NCI-H187 (cell line): ENCODE measurements around the gene TMEM178A.

Source experiments
- DNase-seq, 2 experiments: peaks; one replicate each; lab custom pipeline; 2025; lab: John Stamatoyannopoulos, UW

Gene TMEM178A

GRCh38 chr2:39679805-39680204 is 14.1 kb downstream of the TMEM178A start:
- peak; percentile 25 to 32 for DNase-seq

- no peak for DNase-seq
Measured at GRCh38 chr2:39682066-39682692, 16.5 kb downstream of the TMEM178A start.

GRCh38 chr2:39683022-39683699 is 17.4 kb downstream of the TMEM178A start:
- no peak for DNase-seq

- no peak for DNase-seq
Measured at GRCh38 chr2:39684464-39684863, 18.7 kb downstream of the TMEM178A start.

GRCh38 chr2:39685126-39685525 is 19.4 kb downstream of the TMEM178A start:
- no peak for DNase-seq

GRCh38 chr2:39686456-39686855 is 20.7 kb downstream of the TMEM178A start:
- no peak for DNase-seq

- DNase-seq = no peak
Measured at GRCh38 chr2:39688181-39688580, 22.5 kb downstream of the TMEM178A start.

GRCh38 chr2:39689272-39689841 is 23.6 kb downstream of the TMEM178A start:
- no peak for DNase-seq

- no peak for DNase-seq
Measured at GRCh38 chr2:39689876-39690275, 24.2 kb downstream of the TMEM178A start.

GRCh38 chr2:39693245-39693644 is 27.5 kb downstream of the TMEM178A start:
- no peak for DNase-seq

GRCh38 chr2:39696101-39696553 is 30.4 kb downstream of the TMEM178A start:
- peak; percentile 69 to 74 for DNase-seq

GRCh38 chr2:39696838-39697237 is 31.1 kb downstream of the TMEM178A start:
- DNase-seq = no peak

GRCh38 chr2:39697454-39697853 is 31.7 kb downstream of the TMEM178A start:
- no peak for DNase-seq

GRCh38 chr2:39701137-39701536 is 35.4 kb downstream of the TMEM178A start:
- DNase-seq = no peak

GRCh38 chr2:39703181-39703872 is 37.6 kb downstream of the TMEM178A start:
- DNase-seq = no peak

GRCh38 chr2:39704540-39704939 is 38.8 kb downstream of the TMEM178A start:
- no peak for DNase-seq

GRCh38 chr2:39705638-39706037 is 39.9 kb downstream of the TMEM178A start:
- DNase-seq = no peak

- no peak for DNase-seq
Measured at GRCh38 chr2:39706312-39706711, 40.6 kb downstream of the TMEM178A start.

GRCh38 chr2:39706945-39707344 is 41.2 kb downstream of the TMEM178A start:
- no peak for DNase-seq

- no peak for DNase-seq
Measured at GRCh38 chr2:39708003-39708402, 42.3 kb downstream of the TMEM178A start.

GRCh38 chr2:39710807-39711206 is 45.1 kb downstream of the TMEM178A start:
- DNase-seq = no peak

GRCh38 chr2:39712953-39713352 is 47.2 kb downstream of the TMEM178A start:
- DNase-seq = no peak

GRCh38 chr2:39715095-39715494 is 49.4 kb downstream of the TMEM178A start:
- no peak for DNase-seq
